HepG2 (cell line): ENCODE data around the gene COX4I1. TPM values are rescaled to one million over a fixed set of nuclear protein-coding genes. Genes with fewer than 3 reads are reported as not detected.
A peak's percentile ranks its signal among the peaks of the same experiment; 100 is the strongest.

Experiments used
- ATAC-seq: fragments of 200-7000 bp; cut with Tn5 transposase; 3 replicates; pipeline ENCODE4 v1.9.1; 2020; ENCODE audit warnings: mild to moderate bottlenecking, moderate library complexity
- BruUV-seq: library from RNA; stranded (reverse); fragments of 400-500 nt; replicated peaks from 2 replicates; lab custom pipeline; 2021; lab: Mats Ljungman, UMichigan
- CTCF ChIA-PET: fragments of 300-600 bp; formaldehyde crosslinking; extraction: SDS; loops from one replicate; lab custom pipeline; 2021; ENCODE audit warnings: low total read pairs, inconsistent platforms, low intra/inter-chr PET ratio; lab: Yijun Ruan, JAX
- POLR2A ChIA-PET: fragments of 350-600 bp; sonication (Branson Sonifier 250); formaldehyde crosslinking; loops from one replicate; lab custom pipeline; 2020; ENCODE audit warnings: antibody characterized with exemption, inconsistent platforms; lab: Yijun Ruan, JAX
- DNase-seq: peaks from one replicate; pipeline ENCODE4 v3.0.0-alpha.2; 2015; ENCODE audit warnings: low spot score
- FAIRE-seq: peaks from 3 replicates; lab custom pipeline; 2011; peaks lifted over from hg19 to GRCh38; lab: Jason Lieb, UNC
- H2AFZ ChIP-seq: one replicate; pipeline ENCODE4 v1.6.1; 2011; ENCODE audit warnings: low read length, inconsistent platforms
- H3K27ac ChIP-seq: fragments of 300-600 bp; 3 replicates; pipeline ENCODE4 v1.8.0; 2011; ENCODE audit warnings: mixed run types, mild to moderate bottlenecking, mixed read lengths, low read length, inconsistent platforms; ENCODE audit not compliant: insufficient read depth; ENCODE audit errors: extremely low read length
- H3K27me3 ChIP-seq, 2 experiments: fragments of 200-600 bp in 1 of 2; 2 replicates in 1 of 2; 3 replicates in 1 of 2; pipeline versions ENCODE4 v1.6.0 to v1.8.0; 2011; ENCODE audit warnings: low read length in 2 of 2, mild to moderate bottlenecking in 2 of 2, moderate library complexity in 2 of 2, inconsistent platforms in 1 of 2; ENCODE audit not compliant: insufficient read depth in 2 of 2, control insufficient read depth in 1 of 2
- H3K36me3 ChIP-seq, 2 experiments: fragments of 200-600 bp in 1 of 2; replicated peaks in 1 of 2; 2 replicates in 1 of 2; 3 replicates in 1 of 2; pipeline versions ENCODE4 v1.5.1 to v1.8.0; 2011; ENCODE audit warnings: low read length in 2 of 2, inconsistent platforms in 1 of 2; ENCODE audit not compliant: insufficient read depth in 2 of 2, control insufficient read depth in 1 of 2
- H3K4me1 ChIP-seq: 2 replicates; pipeline ENCODE4 v1.5.1; 2012; ENCODE audit warnings: low read length, inconsistent platforms; ENCODE audit not compliant: insufficient read depth
- H3K4me2 ChIP-seq: 2 replicates; pipeline ENCODE4 v1.6.0; 2011; ENCODE audit warnings: low read depth, low read length, inconsistent platforms
- H3K4me3 ChIP-seq, 3 experiments: fragments of 200-600 bp in 1 of 3; sonication (generic), shearing (Covaris generic) in 1 of 3; replicated peaks in 1 of 3; 2 replicates each; pipeline ENCODE4 v1.5.1; 2011 to 2016; ENCODE audit warnings: low read length in 3 of 3, inconsistent platforms in 2 of 3, low read depth in 2 of 3, mild to moderate bottlenecking in 2 of 3, control low read depth in 1 of 3, mixed read lengths in 1 of 3; ENCODE audit not compliant: insufficient read depth in 1 of 3
- H3K79me2 ChIP-seq: one replicate; pipeline ENCODE4 v1.6.1; 2011; ENCODE audit warnings: low read length, inconsistent platforms; ENCODE audit not compliant: insufficient read depth
- H3K9ac ChIP-seq: 2 replicates; pipeline ENCODE4 v1.6.0; 2011; ENCODE audit warnings: mild to moderate bottlenecking, low read depth, low read length, inconsistent platforms; ENCODE audit not compliant: insufficient read depth
- H3K9me3 ChIP-seq: 2 replicates; pipeline ENCODE4 v1.5.1; 2012; ENCODE audit warnings: mild to moderate bottlenecking, low read length
- H4K20me1 ChIP-seq: 2 replicates; pipeline ENCODE4 v1.6.0; 2011; ENCODE audit warnings: inconsistent platforms, mild to moderate bottlenecking, low read length, moderate library complexity; ENCODE audit not compliant: insufficient read depth
- ARID4A ChIP-seq: sonication (generic); formaldehyde crosslinking; IDR thresholded peaks from 2 replicates; pipeline ENCODE4 v1.5.0; 2020; ENCODE audit warnings: mild to moderate bottlenecking, missing genetic modification reagents, borderline replicate concordance
- CEBPB ChIP-seq: IDR thresholded peaks from 2 replicates; pipeline ENCODE4 v1.6.1; 2011; ENCODE audit warnings: low read depth, low read length, improper control_type of control experiment, borderline replicate concordance
- EEA1 ChIP-seq: sonication (generic); formaldehyde crosslinking; IDR thresholded peaks from 2 replicates; pipeline ENCODE4 v1.5.1; 2020; ENCODE audit warnings: mild to moderate bottlenecking, missing genetic modification reagents, borderline replicate concordance
- FOSL2 ChIP-seq: sonication (generic); formaldehyde crosslinking; IDR thresholded peaks from 2 replicates; pipeline ENCODE4 v1.4.0; 2020; ENCODE audit warnings: missing genetic modification reagents
- LCORL ChIP-seq, 2 experiments: fragments of 450-650 bp in 1 of 2; sonication (generic) in 1 of 2; formaldehyde crosslinking in 1 of 2; IDR thresholded peaks; 2 replicates each; pipeline versions ENCODE4 v1.5.0 to v1.6.1; 2017 to 2020; ENCODE audit warnings: antibody characterized with exemption in 1 of 2, missing genetic modification reagents in 1 of 2
- NR2F6 ChIP-seq, 2 experiments: IDR thresholded peaks; 2 replicates each; pipeline ENCODE4 v1.6.1; 2016; ENCODE audit warnings: antibody characterized with exemption in 1 of 2, mild to moderate bottlenecking in 1 of 2
- ZBTB38 ChIP-seq: sonication (generic); formaldehyde crosslinking; IDR thresholded peaks from 2 replicates; pipeline ENCODE4 v1.5.1; 2020; ENCODE audit warnings: mild to moderate bottlenecking, missing genetic modification reagents
- ZGPAT ChIP-seq: IDR thresholded peaks from 2 replicates; pipeline ENCODE4 v1.6.1; 2016; ENCODE audit warnings: mild to moderate bottlenecking
- ZNF121 ChIP-seq: sonication (generic); formaldehyde crosslinking; IDR thresholded peaks from 2 replicates; pipeline ENCODE4 v1.5.0; 2020; ENCODE audit warnings: mild to moderate bottlenecking, missing genetic modification reagents
- ZNF292 ChIP-seq: sonication (generic); formaldehyde crosslinking; IDR thresholded peaks from 2 replicates; pipeline ENCODE4 v1.8.1; 2022; ENCODE audit warnings: mild to moderate bottlenecking, low read depth, missing genetic modification reagents, borderline replicate concordance
- WGBS: methylation state at CpG from one replicate; pipeline ENCODE4 v1.1.6; 2017; ENCODE audit warnings: low lambda C conversion rate; 5-methylcytosine and 5-hydroxymethylcytosine counted together
- in situ Hi-C: cut with HindIII; loops from 2 replicates; pipeline ENCODE4 v1.10.0; 2017; ENCODE audit warnings: low pct_unique_long_range_greater_than_20kb; ENCODE audit not compliant: extremely low pct_ligation_motif_present
- intact Hi-C: fragments of 100-400 bp; cut with micrococcal nuclease; formaldehyde crosslinking; loops from one replicate; pipeline ENCODE4 v1.10.0; 2022; ENCODE audit not compliant: unreplicated experiment
- polyA plus RNA-seq, 8 experiments: library from polyadenylated mRNA; depleted of rRNA in 3 of 8; stranded (reverse) in 7 of 8; unstranded in 1 of 8; fragments of >200 nt; fragmentation: Illumina TruSeq in 4 of 8; extraction: Trizol in 4 of 8; gene quantifications; 2 replicates each; pipeline versions ENCODE4 v1.2.1 to v1.2.3, GENCODE V29; 2011 to 2016; ENCODE audit warnings: low read depth in 4 of 8, missing spikeins in 1 of 8, mixed read lengths in 1 of 8; ENCODE audit not compliant: insufficient read depth in 1 of 8
- total RNA-seq, 5 experiments: library from RNA; depleted of rRNA; stranded (reverse); fragments of >200 nt; fragmentation: Illumina TruSeq; extraction: Trizol; gene quantifications; 2 replicates each; pipeline ENCODE4 v1.2.3, GENCODE V29; 2016; ENCODE audit warnings: low read depth in 1 of 5

COX4I1 gene
- total and polyA plus RNA-seq, 2 of the 13 experiments (the other 11 are each of a cell fraction or from before 2014, with no cell fraction given) = 658 to 902 TPM

- WGBS = 86% methylated on average over 10 of the region's 10 CpGs
These were observed 18.3 kb upstream of the COX4I1 start for GRCh38 chr16:85781156-85781555.

GRCh38 chr16:85781695-85782370 lies 17.7 kb upstream of the COX4I1 start:
- peak overlapping the region; percentile 9 for H3K27ac ChIP-seq
- intact Hi-C loops (no loop called here), in situ Hi-C loops (no loop called here)
- ChIA-PET POLR2A (no interaction called here), CTCF (no interaction called here)
- H2AFZ ChIP-seq = no peak overlapping the region
- FAIRE-seq (no peak), ATAC-seq (peak; percentile 54), DNase-seq (peak; percentile 68)
- WGBS = 64% methylated on average over 10 of the region's 16 CpGs
- no peaks in the 10 kb centered on the region for H3K9me3 ChIP-seq
- H3K36me3 ChIP-seq = peaks cover 32 to 77% of the 10 kb centered on the region in 2 experiments
- H3K4me3 ChIP-seq = no peak overlapping the region
- no TSS peak for BruUV-seq
- no peak overlapping the region for H3K9ac ChIP-seq
- H4K20me1 ChIP-seq = peaks cover 13% of the 10 kb centered on the region; the same call in 1 of the 2 replicates
- H3K27me3 ChIP-seq = no peaks in the 10 kb centered on the region
- peaks cover 25% of the 10 kb centered on the region for H3K4me1 ChIP-seq
- H3K79me2 ChIP-seq = peaks cover 7% of the 10 kb centered on the region
- H3K4me2 ChIP-seq = 0 out of 2 replicates have a peak overlapping the region, but pooled peaks have one; percentile 19
- TF ChIP-seq ZBTB38 (CRISPR knock-in tag) (peak; percentile 94), ZGPAT (CRISPR knock-in tag) (no peak; the same call in 1 of the 2 replicates), LCORL (IDR thresholded peaks at IDR 0.05) (no peak), LCORL (CRISPR knock-in tag; IDR thresholded peaks at IDR 0.05) (peak; percentile 52; the same call in 1 of the 2 replicates), NR2F6 (IDR thresholded peaks at IDR 0.05) (peak; percentile 59; the same call in 1 of the 2 replicates), NR2F6 (CRISPR knock-in tag; IDR thresholded peaks at IDR 0.05) (peak; percentile 32; the same call in 1 of the 2 replicates), EEA1 (CRISPR knock-in tag) (no peak), ARID4A (CRISPR knock-in tag) (peak; percentile 42), ZNF292 (0 out of 2 replicates have a peak, but pooled peaks have one; percentile 41)

More at GRCh38 chr16:85781156-85781555, 18.3 kb upstream of the COX4I1 start:
- ATAC-seq = no peak
- no TSS peak for BruUV-seq
- Histone ChIP-seq H3K27me3 (no peaks in the 10 kb centered on the region), H3K4me3 (no peak overlapping the region), H2AFZ (no peak overlapping the region), H3K4me1 (peaks cover 25% of the 10 kb centered on the region), H3K9ac (no peak overlapping the region), H3K4me2 (no peak overlapping the region), H3K27ac (no peak overlapping the region), H3K79me2 (peaks cover 5% of the 10 kb centered on the region), H3K36me3 (peaks cover 27 to 74% of the 10 kb centered on the region in 2 experiments), H4K20me1 (peaks cover 13% of the 10 kb centered on the region; the same call in 1 of the 2 replicates), H3K9me3 (no peaks in the 10 kb centered on the region)
- TF ChIP-seq CEBPB = peak; percentile 47; the same call in 1 of the 2 replicates
- TF ChIP-seq FOSL2 = no peak
- peak; percentile 74 for TF ChIP-seq ZNF121 (CRISPR knock-in tag)
- in situ Hi-C loops = no loop called here
- DNase-seq = no peak
- FAIRE-seq = no peak
- intact Hi-C loops = no loop called here
- ChIA-PET POLR2A (no interaction called here), CTCF (no interaction called here)
